Right lobe of liver (tissue), 4 donors: ENCODE data around the gene SENP8.

ENCODE experiments used
- CTCF ChIP-seq, 4 donors: fragments of 200-600 bp in 3 of 4; fragments of 450-650 bp in 1 of 4; IDR thresholded peaks; one replicate each; pipeline versions ENCODE4 v1.5.1 to v1.8.0; 2016 to 2022; ENCODE audit warnings: antibody characterized with exemption in 4 of 4, mild to moderate bottlenecking in 2 of 4
- POLR2A ChIP-seq: fragments of 450-650 bp; IDR thresholded peaks from one replicate; pipeline ENCODE4 v1.6.1; 2017; ENCODE audit warnings: antibody characterized with exemption, mild to moderate bottlenecking
- donor health status: DM: no; HTN: no; CAD: no.
- donor health status: DM: no; HTN: no; CAD: no.
- donor health status: DM: no; HTN: yes; CAD: no.

- TF ChIP-seq CTCF (IDR thresholded peaks at IDR 0.05) (peak; percentile 76 to 91 (median 82)), POLR2A (no peak)
Measured at GRCh38 chr15:72155635-72156616, 37.7 kb downstream of the SENP8 start.
